ENCODE results near the gene CRYAB.

CRYAB gene

DNA sequence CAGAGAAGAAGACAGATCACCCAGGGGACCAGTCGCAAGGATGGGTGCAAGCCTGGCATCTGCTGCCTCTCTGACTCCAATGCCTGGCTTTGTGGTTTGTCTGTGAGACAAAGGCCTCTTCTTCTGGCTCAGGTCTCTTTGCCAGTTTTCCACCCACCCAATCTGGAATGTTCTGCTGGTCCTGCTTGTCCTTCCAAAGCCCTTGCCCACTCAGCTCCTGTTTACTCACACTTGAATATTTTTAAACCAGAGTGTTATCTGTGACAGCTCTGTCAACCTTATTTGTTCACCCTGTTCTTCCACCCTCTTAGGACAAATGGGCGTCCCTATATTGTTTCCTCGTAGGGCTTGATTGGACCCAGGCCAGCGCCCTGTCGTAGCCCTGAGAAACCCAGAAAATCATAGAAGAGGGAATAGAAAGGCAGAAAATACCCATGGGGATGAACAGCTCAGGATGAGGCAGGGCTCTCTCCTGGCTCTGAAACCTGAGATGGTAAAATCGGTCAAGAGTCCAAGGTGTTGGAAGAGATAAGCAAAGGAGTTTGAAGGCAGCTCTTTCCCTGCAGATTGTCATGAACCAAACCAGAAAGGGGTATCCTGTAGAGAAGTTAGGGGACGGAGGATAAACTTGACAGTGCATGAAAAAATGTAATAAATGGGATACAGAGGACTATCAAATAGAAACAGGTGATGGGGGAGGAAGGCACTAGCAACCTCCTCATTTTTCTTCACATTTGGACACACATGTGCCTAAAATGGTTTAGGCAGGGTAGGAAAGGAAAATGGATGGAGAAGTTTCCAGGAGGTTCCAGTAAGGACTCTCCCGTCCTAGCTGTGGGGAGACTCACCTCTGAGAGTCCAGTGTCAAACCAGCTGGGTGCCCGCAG, 651 bp downstream of the CRYAB start:
- H3K27me3 ChIP-seq (replicated peaks): peaks cover 3% of the 10 kb centered on the region
- TF ChIP-seq, protein P1, sequence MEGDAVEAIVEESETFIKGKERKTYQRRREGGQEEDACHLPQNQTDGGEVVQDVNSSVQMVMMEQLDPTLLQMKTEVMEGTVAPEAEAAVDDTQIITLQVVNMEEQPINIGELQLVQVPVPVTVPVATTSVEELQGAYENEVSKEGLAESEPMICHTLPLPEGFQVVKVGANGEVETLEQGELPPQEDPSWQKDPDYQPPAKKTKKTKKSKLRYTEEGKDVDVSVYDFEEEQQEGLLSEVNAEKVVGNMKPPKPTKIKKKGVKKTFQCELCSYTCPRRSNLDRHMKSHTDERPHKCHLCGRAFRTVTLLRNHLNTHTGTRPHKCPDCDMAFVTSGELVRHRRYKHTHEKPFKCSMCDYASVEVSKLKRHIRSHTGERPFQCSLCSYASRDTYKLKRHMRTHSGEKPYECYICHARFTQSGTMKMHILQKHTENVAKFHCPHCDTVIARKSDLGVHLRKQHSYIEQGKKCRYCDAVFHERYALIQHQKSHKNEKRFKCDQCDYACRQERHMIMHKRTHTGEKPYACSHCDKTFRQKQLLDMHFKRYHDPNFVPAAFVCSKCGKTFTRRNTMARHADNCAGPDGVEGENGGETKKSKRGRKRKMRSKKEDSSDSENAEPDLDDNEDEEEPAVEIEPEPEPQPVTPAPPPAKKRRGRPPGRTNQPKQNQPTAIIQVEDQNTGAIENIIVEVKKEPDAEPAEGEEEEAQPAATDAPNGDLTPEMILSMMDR (IDR thresholded peaks at IDR 0.05; ENCODE audit: low read depth, low read length, missing control alignments): no peak
- in situ Hi-C loops (cut with HindIII; ENCODE audit: low pct_ligation_motif_present, low sequenced_read_pairs): no loop called here
- no peak for DNase-seq
- no peak overlapping the region for H3K4me3 ChIP-seq (ENCODE audit: low read depth, low read length)
- no peaks in the 10 kb centered on the region for H3K36me3 ChIP-seq (replicated peaks)
- H3K27ac ChIP-seq: no peak overlapping the region

DNA sequence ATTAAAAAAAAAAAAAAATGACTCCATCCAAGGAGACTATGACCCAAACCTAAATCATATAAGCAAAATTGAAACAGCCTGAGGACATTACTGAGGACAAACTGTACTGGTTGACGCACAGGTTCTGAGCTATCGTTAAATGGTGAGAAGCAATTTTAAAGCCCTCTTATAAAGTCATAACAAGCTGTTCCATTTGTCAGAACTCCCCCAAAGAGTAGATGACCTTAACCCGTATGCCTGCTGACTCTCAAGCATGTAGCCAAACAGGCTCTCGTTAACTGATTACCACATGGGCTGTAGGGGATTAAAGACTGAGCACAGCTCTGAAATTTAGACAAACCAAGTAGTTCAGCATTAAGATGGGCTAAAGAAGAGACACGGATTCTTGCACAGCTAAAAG, 2.2 kb downstream of the CRYAB start:
- DNase-seq: no peak
- Histone ChIP-seq H3K36me3 (replicated peaks) (no peaks in the 10 kb centered on the region), H3K27me3 (replicated peaks) (peaks cover 3% of the 10 kb centered on the region), H3K4me3 (ENCODE audit: low read depth, low read length) (no peak overlapping the region), H3K27ac (no peak overlapping the region)
- TF ChIP-seq, protein P1 (IDR thresholded peaks at IDR 0.05; ENCODE audit: low read depth, low read length, missing control alignments): no peak
- in situ Hi-C loops (cut with HindIII; ENCODE audit: low pct_ligation_motif_present, low sequenced_read_pairs): no loop called here

DNA sequence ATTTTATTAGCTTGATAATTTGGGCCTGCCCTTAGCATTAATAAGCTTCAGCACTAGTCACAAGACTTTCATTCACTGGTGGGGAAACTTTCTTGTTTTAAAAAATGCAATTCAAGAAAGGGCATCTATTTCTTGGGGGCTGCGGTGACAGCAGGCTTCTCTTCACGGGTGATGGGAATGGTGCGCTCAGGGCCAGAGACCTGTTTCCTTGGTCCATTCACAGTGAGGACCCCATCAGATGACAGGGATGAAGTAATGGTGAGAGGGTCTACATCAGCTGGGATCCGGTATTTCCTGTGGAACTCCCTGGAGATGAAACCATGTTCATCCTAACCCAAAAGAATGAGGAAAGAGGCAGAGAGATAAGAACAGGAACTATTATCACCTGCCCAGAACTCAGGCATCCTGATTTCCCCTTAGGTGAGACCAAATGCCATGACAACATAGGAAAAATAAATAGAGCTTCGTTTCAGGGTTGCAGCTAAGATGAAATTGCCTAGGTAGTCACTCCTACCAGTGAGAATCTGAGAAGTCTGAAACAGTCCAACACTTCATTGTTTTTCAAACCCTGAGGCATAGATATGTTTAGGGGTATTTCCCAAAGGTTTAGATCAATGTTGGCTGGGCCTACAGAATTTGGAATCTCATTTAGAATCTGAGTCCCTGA, 2.8 kb downstream of the CRYAB start:
- Histone ChIP-seq H3K27ac (no peak overlapping the region), H3K4me3 (ENCODE audit: low read depth, low read length) (no peak overlapping the region), H3K36me3 (replicated peaks) (no peaks in the 10 kb centered on the region), H3K27me3 (replicated peaks) (peaks cover 3% of the 10 kb centered on the region)
- DNase-seq: no peak
- in situ Hi-C loops (cut with HindIII; ENCODE audit: low pct_ligation_motif_present, low sequenced_read_pairs): no loop called here
- TF ChIP-seq, protein P1 (IDR thresholded peaks at IDR 0.05; ENCODE audit: low read depth, low read length, missing control alignments): no peak

DNA sequence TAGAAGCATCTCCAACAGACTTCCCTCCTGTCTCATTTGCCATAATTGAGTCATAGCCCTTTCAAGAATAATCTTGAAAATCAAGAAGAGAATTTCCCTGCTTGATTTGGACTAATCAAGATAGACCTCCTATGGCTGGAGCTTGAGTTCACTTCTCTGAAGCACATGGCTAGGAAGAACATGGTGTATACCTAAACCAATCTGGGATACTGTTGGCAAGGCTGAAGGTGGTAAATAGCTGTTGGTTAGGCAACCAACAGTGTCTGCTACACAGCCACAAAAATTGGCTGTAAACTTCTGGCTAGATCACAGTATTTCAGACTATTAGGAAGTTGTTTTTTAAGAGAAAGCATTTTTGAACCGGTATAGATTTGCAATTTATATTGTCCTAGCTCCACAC, 4.9 kb downstream of the CRYAB start:
- TF ChIP-seq, protein P1 (IDR thresholded peaks at IDR 0.05; ENCODE audit: low read depth, low read length, missing control alignments): no peak
- H3K27me3 ChIP-seq (replicated peaks): peaks cover 3% of the 10 kb centered on the region
- DNase-seq: no peak
- no peak overlapping the region for H3K4me3 ChIP-seq (ENCODE audit: low read depth, low read length)
- H3K27ac ChIP-seq: no peak overlapping the region
- H3K36me3 ChIP-seq (replicated peaks): no peaks in the 10 kb centered on the region
- in situ Hi-C loops (cut with HindIII; ENCODE audit: low pct_ligation_motif_present, low sequenced_read_pairs): no loop called here

DNA sequence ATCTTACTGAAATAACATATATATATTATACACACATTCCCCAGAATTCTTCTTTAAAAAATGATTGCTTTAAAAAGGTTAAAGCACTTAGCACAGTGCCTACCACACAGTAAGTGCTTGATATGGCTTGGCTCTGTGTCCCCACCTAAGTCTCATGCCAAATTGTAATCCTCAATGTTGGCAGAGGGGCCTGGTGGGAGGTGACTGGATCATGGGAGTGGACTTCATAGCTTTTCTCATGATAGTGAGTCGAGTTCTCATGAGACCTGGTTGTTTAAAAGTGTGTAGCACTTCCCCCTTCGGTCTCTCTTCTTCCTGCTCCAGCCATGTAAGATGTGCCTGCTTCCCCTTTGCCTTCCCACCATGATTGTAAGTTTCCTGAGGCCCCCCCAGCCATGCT, 6.2 kb downstream of the CRYAB start:
- Histone ChIP-seq H3K4me3 (ENCODE audit: low read depth, low read length) (no peak overlapping the region), H3K27me3 (replicated peaks) (no peaks in the 10 kb centered on the region), H3K27ac (no peak overlapping the region), H3K36me3 (replicated peaks) (no peaks in the 10 kb centered on the region)
- DNase-seq: peak; percentile 5
- TF ChIP-seq, protein P1 (IDR thresholded peaks at IDR 0.05; ENCODE audit: low read depth, low read length, missing control alignments): no peak
- in situ Hi-C loops (cut with HindIII; ENCODE audit: low pct_ligation_motif_present, low sequenced_read_pairs): no loop called here
